ENCODE results near the gene YJEFN3.

The YJEFN3 gene

GRCh38 chr19:19558055-19558454 is 29.3 kb downstream of the YJEFN3 start:
- no peak for DNase-seq

- no peak for DNase-seq
These were observed 29.9 kb downstream of the YJEFN3 start for GRCh38 chr19:19558636-19559035.

GRCh38 chr19:19559931-19560330 is 31.2 kb downstream of the YJEFN3 start:
- DNase-seq: no peak

- no peak for DNase-seq
These were observed 33.4 kb downstream of the YJEFN3 start for GRCh38 chr19:19561946-19562664.

GRCh38 chr19:19562665-19563347 is 34.1 kb downstream of the YJEFN3 start:
- no peak for DNase-seq

GRCh38 chr19:19563348-19563848 is 34.7 kb downstream of the YJEFN3 start:
- DNase-seq: no peak

- DNase-seq: no peak
These were observed 37.6 kb downstream of the YJEFN3 start for GRCh38 chr19:19566306-19566705.

GRCh38 chr19:19567391-19567790 is 38.7 kb downstream of the YJEFN3 start:
- DNase-seq: no peak

- DNase-seq: no peak
These were observed 40.4 kb downstream of the YJEFN3 start for GRCh38 chr19:19568802-19569756.

- DNase-seq: no peak
These were observed 41.9 kb downstream of the YJEFN3 start for GRCh38 chr19:19570571-19570970.

- DNase-seq: no peak
These were observed 42.5 kb downstream of the YJEFN3 start for GRCh38 chr19:19571071-19571786.

- DNase-seq: no peak
These were observed 46.7 kb downstream of the YJEFN3 start for GRCh38 chr19:19575411-19575810.

- no peak for DNase-seq
These were observed 49.5 kb downstream of the YJEFN3 start for GRCh38 chr19:19578252-19578651.

GRCh38 chr19:19579533-19580361 is 51.0 kb downstream of the YJEFN3 start:
- DNase-seq: no peak

GRCh38 chr19:19580418-19580817 is 51.7 kb downstream of the YJEFN3 start:
- no peak for DNase-seq

- DNase-seq: no peak
These were observed 52.7 kb downstream of the YJEFN3 start for GRCh38 chr19:19581391-19581790.

- no peak for DNase-seq
These were observed 53.8 kb downstream of the YJEFN3 start for GRCh38 chr19:19582471-19582870.

GRCh38 chr19:19584356-19584755 is 55.6 kb downstream of the YJEFN3 start:
- DNase-seq: no peak

Data from fibroblast of upper back skin (primary cell).